Esophagus squamous epithelium (tissue), 4 donors: ENCODE measurements around the gene SESTD1.

Source experiments
- POLR2A ChIP-seq, 4 donors: fragments of 450-650 bp; IDR thresholded peaks; one replicate each; pipeline ENCODE4 v1.6.1; 2017; ENCODE audit warnings: antibody characterized with exemption in 4 of 4, mild to moderate bottlenecking in 4 of 4, moderate library complexity in 3 of 4
- TF ChIP-seq, protein P1 (sequence below), 6 experiments: fragments of 450-650 bp in 4 of 6; fragments of 200-600 bp in 2 of 6; sonication (generic) in 2 of 6; IDR thresholded peaks; one replicate each; pipeline ENCODE4 v1.5.1; 2016 to 2019; ENCODE audit warnings: antibody characterized with exemption in 6 of 6, mild to moderate bottlenecking in 4 of 6, moderate library complexity in 4 of 6

DNA sequence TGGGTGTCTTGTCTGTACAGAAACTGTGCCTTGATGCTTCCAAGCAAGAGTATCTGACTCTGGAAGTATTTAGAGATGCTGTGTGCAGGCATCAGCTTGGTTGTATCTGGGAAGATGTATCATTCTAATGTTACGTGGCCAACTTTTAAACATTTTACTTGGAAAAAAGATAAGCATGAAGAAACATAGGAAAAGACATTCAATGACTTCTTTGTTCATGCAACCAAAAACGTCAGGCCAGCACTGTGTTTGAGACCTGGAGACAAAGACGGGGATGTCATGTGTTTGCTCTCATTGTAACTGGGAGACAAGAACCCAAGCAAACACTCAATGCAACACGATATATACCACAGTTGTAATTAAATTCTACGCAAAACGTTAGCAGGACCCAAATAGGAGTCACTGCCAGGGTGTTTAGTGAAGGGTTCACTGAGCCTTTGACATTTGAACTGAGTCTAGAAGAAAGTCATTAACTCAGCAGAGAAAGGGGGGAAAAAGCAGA lies 8.9 kb upstream of the SESTD1 start:
- TF ChIP-seq POLR2A (IDR thresholded peaks at IDR 0.05): no peak
- TF ChIP-seq, protein P1, sequence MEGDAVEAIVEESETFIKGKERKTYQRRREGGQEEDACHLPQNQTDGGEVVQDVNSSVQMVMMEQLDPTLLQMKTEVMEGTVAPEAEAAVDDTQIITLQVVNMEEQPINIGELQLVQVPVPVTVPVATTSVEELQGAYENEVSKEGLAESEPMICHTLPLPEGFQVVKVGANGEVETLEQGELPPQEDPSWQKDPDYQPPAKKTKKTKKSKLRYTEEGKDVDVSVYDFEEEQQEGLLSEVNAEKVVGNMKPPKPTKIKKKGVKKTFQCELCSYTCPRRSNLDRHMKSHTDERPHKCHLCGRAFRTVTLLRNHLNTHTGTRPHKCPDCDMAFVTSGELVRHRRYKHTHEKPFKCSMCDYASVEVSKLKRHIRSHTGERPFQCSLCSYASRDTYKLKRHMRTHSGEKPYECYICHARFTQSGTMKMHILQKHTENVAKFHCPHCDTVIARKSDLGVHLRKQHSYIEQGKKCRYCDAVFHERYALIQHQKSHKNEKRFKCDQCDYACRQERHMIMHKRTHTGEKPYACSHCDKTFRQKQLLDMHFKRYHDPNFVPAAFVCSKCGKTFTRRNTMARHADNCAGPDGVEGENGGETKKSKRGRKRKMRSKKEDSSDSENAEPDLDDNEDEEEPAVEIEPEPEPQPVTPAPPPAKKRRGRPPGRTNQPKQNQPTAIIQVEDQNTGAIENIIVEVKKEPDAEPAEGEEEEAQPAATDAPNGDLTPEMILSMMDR (IDR thresholded peaks at IDR 0.05): no peak
